ENCODE data around the gene L1CAM.
"Not testable (repeated sequence)": the region's sequence is repeated elsewhere in the genome, so short reads cannot be mapped to it uniquely, and the experiment has no call there.

L1CAM gene

GRCh38 chrX:153825042-153825441, 60.9 kb downstream of the L1CAM start:
- FAIRE-seq: no peak

GRCh38 chrX:153824348-153824747, 61.6 kb downstream of the L1CAM start:
- FAIRE-seq: no peak

- FAIRE-seq: no peak
These were observed 64.9 kb downstream of the L1CAM start for GRCh38 chrX:153821066-153821465.

GRCh38 chrX:153820601-153821000, 65.4 kb downstream of the L1CAM start:
- FAIRE-seq: no peak

- no peak for FAIRE-seq
These were observed 66.5 kb downstream of the L1CAM start for GRCh38 chrX:153819384-153820040.

- FAIRE-seq: no peak
These were observed 67.2 kb downstream of the L1CAM start for GRCh38 chrX:153818571-153819383.

- FAIRE-seq: not testable (repeated sequence)
These were observed 67.9 kb downstream of the L1CAM start for GRCh38 chrX:153818064-153818463.

GRCh38 chrX:153816831-153817690, 68.9 kb downstream of the L1CAM start:
- FAIRE-seq: no peak

GRCh38 chrX:153814591-153815315, 71.2 kb downstream of the L1CAM start:
- no peak for FAIRE-seq

- FAIRE-seq: no peak
These were observed 72.8 kb downstream of the L1CAM start for GRCh38 chrX:153813161-153813560.

GRCh38 chrX:153812220-153812619, 73.8 kb downstream of the L1CAM start:
- FAIRE-seq: no peak

All from islet of Langerhans (tissue), 1 donor.